SK-N-SH treated with all-trans-retinoic acid at 6 μM for 48 hours (cell line): ENCODE data around the gene THNSL1.
"Not testable (repeated sequence)": the region's sequence is repeated elsewhere in the genome, so short reads cannot be mapped to it uniquely, and the experiment has no call there.

Experiments
- GLIS3 ChIP-seq: fragments of 250-450 bp; sonication (Bioruptor Pico); IDR thresholded peaks from 2 replicates; pipeline ENCODE4 v1.5.0; 2020; ENCODE audit warnings: mild to moderate bottlenecking, moderate library complexity
- TOX ChIP-seq: fragments of 250-450 bp; sonication (Bioruptor Pico); IDR thresholded peaks from 2 replicates; pipeline ENCODE4 v1.8.0; 2021; ENCODE audit warnings: mild to moderate bottlenecking, moderate library complexity, borderline replicate concordance
- TF ChIP-seq, protein P1 (sequence below): fragments of 250-450 bp; sonication (Bioruptor Pico); IDR thresholded peaks from 2 replicates; pipeline ENCODE4 v1.8.0; 2020; ENCODE audit warnings: mild to moderate bottlenecking, moderate library complexity, borderline replicate concordance
- TF ChIP-seq, protein P2 (sequence below): fragments of 250-450 bp; sonication (Bioruptor Pico); IDR thresholded peaks from 2 replicates; pipeline ENCODE4 v1.8.0; 2021; ENCODE audit warnings: low read depth, mild to moderate bottlenecking, moderate library complexity, borderline replicate concordance

DNA sequence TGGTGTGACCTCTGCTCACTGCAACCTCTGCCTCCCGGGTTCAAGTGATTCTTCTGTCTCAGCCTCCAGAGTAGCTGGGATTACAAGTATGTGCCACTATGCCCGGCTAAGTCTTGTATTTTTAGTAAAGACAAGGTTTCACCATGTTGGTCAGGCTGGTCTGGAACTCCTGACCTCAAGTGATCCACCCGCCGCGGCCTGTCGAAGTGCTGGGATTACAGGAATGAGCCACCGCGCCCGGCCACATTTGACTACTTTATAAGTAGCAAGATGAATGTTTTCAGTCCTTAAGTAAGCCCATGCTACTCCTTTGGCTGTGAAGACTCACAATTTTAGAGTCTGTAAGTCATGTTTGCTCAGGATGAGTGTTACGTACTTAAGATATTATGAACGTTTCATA, 47.5 kb upstream of the THNSL1 start:
- TF ChIP-seq GLIS3, TOX (CRISPR knock-in tag): not testable (repeated sequence)
- TF ChIP-seq, protein P1, sequence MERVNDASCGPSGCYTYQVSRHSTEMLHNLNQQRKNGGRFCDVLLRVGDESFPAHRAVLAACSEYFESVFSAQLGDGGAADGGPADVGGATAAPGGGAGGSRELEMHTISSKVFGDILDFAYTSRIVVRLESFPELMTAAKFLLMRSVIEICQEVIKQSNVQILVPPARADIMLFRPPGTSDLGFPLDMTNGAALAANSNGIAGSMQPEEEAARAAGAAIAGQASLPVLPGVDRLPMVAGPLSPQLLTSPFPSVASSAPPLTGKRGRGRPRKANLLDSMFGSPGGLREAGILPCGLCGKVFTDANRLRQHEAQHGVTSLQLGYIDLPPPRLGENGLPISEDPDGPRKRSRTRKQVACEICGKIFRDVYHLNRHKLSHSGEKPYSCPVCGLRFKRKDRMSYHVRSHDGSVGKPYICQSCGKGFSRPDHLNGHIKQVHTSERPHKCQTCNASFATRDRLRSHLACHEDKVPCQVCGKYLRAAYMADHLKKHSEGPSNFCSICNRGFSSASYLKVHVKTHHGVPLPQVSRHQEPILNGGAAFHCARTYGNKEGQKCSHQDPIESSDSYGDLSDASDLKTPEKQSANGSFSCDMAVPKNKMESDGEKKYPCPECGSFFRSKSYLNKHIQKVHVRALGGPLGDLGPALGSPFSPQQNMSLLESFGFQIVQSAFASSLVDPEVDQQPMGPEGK (CRISPR knock-in tag): not testable (repeated sequence)
- TF ChIP-seq, protein P2, sequence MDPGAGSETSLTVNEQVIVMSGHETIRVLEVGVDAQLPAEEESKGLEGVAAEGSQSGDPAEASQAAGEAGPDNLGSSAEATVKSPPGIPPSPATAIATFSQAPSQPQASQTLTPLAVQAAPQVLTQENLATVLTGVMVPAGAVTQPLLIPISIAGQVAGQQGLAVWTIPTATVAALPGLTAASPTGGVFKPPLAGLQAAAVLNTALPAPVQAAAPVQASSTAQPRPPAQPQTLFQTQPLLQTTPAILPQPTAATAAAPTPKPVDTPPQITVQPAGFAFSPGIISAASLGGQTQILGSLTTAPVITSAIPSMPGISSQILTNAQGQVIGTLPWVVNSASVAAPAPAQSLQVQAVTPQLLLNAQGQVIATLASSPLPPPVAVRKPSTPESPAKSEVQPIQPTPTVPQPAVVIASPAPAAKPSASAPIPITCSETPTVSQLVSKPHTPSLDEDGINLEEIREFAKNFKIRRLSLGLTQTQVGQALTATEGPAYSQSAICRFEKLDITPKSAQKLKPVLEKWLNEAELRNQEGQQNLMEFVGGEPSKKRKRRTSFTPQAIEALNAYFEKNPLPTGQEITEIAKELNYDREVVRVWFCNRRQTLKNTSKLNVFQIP (CRISPR knock-in tag): not testable (repeated sequence)
